ENCODE measurements around the gene FASN.

GRCh38 chr17:82098169-82098938 is at the start of gene FASN:
- no peak for TF ChIP-seq TCF7L2 (IDR thresholded peaks at IDR 0.05; ENCODE audit: low read depth, low read length)
- TF ChIP-seq, protein P1, sequence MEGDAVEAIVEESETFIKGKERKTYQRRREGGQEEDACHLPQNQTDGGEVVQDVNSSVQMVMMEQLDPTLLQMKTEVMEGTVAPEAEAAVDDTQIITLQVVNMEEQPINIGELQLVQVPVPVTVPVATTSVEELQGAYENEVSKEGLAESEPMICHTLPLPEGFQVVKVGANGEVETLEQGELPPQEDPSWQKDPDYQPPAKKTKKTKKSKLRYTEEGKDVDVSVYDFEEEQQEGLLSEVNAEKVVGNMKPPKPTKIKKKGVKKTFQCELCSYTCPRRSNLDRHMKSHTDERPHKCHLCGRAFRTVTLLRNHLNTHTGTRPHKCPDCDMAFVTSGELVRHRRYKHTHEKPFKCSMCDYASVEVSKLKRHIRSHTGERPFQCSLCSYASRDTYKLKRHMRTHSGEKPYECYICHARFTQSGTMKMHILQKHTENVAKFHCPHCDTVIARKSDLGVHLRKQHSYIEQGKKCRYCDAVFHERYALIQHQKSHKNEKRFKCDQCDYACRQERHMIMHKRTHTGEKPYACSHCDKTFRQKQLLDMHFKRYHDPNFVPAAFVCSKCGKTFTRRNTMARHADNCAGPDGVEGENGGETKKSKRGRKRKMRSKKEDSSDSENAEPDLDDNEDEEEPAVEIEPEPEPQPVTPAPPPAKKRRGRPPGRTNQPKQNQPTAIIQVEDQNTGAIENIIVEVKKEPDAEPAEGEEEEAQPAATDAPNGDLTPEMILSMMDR (IDR thresholded peaks at IDR 0.05), result peak; percentile 87; the same call in 1 of the 2 replicates
- peak; percentile 95; the same call in 1 of the 2 replicates for TF ChIP-seq SIN3A (IDR thresholded peaks at IDR 0.05; ENCODE audit: borderline replicate concordance, insufficient read depth, low read depth, low read length)
- TF ChIP-seq, protein P2, sequence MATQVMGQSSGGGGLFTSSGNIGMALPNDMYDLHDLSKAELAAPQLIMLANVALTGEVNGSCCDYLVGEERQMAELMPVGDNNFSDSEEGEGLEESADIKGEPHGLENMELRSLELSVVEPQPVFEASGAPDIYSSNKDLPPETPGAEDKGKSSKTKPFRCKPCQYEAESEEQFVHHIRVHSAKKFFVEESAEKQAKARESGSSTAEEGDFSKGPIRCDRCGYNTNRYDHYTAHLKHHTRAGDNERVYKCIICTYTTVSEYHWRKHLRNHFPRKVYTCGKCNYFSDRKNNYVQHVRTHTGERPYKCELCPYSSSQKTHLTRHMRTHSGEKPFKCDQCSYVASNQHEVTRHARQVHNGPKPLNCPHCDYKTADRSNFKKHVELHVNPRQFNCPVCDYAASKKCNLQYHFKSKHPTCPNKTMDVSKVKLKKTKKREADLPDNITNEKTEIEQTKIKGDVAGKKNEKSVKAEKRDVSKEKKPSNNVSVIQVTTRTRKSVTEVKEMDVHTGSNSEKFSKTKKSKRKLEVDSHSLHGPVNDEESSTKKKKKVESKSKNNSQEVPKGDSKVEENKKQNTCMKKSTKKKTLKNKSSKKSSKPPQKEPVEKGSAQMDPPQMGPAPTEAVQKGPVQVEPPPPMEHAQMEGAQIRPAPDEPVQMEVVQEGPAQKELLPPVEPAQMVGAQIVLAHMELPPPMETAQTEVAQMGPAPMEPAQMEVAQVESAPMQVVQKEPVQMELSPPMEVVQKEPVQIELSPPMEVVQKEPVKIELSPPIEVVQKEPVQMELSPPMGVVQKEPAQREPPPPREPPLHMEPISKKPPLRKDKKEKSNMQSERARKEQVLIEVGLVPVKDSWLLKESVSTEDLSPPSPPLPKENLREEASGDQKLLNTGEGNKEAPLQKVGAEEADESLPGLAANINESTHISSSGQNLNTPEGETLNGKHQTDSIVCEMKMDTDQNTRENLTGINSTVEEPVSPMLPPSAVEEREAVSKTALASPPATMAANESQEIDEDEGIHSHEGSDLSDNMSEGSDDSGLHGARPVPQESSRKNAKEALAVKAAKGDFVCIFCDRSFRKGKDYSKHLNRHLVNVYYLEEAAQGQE (IDR thresholded peaks at IDR 0.05; ENCODE audit: insufficient read depth in 1 of 2, low read depth in 2 of 2, low read length in 1 of 2), result peak in 1 of 2 experiments; percentile 17; a peak in 1 of 4 replicates

Measured in Panc1 (cell line).